Left renal pelvis (tissue), 4 donors: ENCODE measurements around the gene CFL1. TPM values are rescaled to one million over a fixed set of nuclear protein-coding genes. Genes with fewer than 3 reads are reported as not detected.
A peak's percentile ranks its signal among the peaks of the same experiment; 100 is the strongest.
"Not testable (repeated sequence)": the region's sequence is repeated elsewhere in the genome, so short reads cannot be mapped to it uniquely, and the experiment has no call there.

Experiments
- DNase-seq, 4 donors: peaks; one replicate each; pipeline ENCODE4 v3.0.0-alpha.2; 2013; ENCODE audit warnings: low read depth in 4 of 4, low spot score in 3 of 4
- polyA plus RNA-seq, 4 donors: library from polyadenylated mRNA; unstranded; fragments of 120-200 nt; gene quantifications; one replicate each; pipeline ENCODE4 v1.2.1, GENCODE V29; 2013; ENCODE audit not compliant: insufficient read length in 4 of 4

Gene CFL1
- polyA plus RNA-seq, 4 donors = 672 to 810 (median 730) TPM

- no peak for DNase-seq
Measured at GRCh38 chr11:65859812-65860277, 1.9 kb upstream of the CFL1 start.

GRCh38 chr11:65859095-65859811 is 1.3 kb upstream of the CFL1 start:
- peak; percentile 90 to 96 (median 95) for DNase-seq

- DNase-seq = no peak
Measured at GRCh38 chr11:65858681-65859087, 704 bp upstream of the CFL1 start.

GRCh38 chr11:65857500-65857852 is 504 bp downstream of the CFL1 start:
- DNase-seq = no peak

GRCh38 chr11:65856689-65857499 is 1.1 kb downstream of the CFL1 start:
- peak in 1 of 4 donors; percentile 27 for DNase-seq

- no peak for DNase-seq
Measured at GRCh38 chr11:65855927-65856363, 2.0 kb downstream of the CFL1 start.

- no peak for DNase-seq
Measured at GRCh38 chr11:65854852-65855837, 2.8 kb downstream of the CFL1 start.

- no peak for DNase-seq
Measured at GRCh38 chr11:65854161-65854592, 3.8 kb downstream of the CFL1 start.

GRCh38 chr11:65853246-65853979 is 4.6 kb downstream of the CFL1 start:
- DNase-seq = no peak

- DNase-seq = no peak
Measured at GRCh38 chr11:65852508-65853245, 5.3 kb downstream of the CFL1 start.

- DNase-seq = no peak
Measured at GRCh38 chr11:65851811-65852507, 6.0 kb downstream of the CFL1 start.

- no peak for DNase-seq
Measured at GRCh38 chr11:65851083-65851579, 6.8 kb downstream of the CFL1 start.

GRCh38 chr11:65850217-65851082 is 7.5 kb downstream of the CFL1 start:
- no peak for DNase-seq

- DNase-seq = no peak
Measured at GRCh38 chr11:65849771-65850216, 8.2 kb downstream of the CFL1 start.

GRCh38 chr11:65849366-65849765 is 8.6 kb downstream of the CFL1 start:
- no peak for DNase-seq

GRCh38 chr11:65848693-65849092 is 9.3 kb downstream of the CFL1 start:
- DNase-seq = not testable (repeated sequence)

- DNase-seq = no peak
Measured at GRCh38 chr11:65847746-65848145, 10.2 kb downstream of the CFL1 start.
